AG10803 (cell line): ENCODE data around the gene GTF3C1.

ENCODE experiments used
- DNase-seq: peaks from one replicate; pipeline ENCODE4 v3.0.0; 2010; ENCODE audit warnings: low read depth
- H3K4me3 ChIP-seq: 2 replicates; pipeline ENCODE4 v1.5.1; 2011; ENCODE audit warnings: mild to moderate bottlenecking, low read length, control low read depth
- TF ChIP-seq, protein P1 (sequence below): conservative IDR thresholded peaks from 2 replicates; pipeline ENCODE4 v1.5.1; 2011; ENCODE audit warnings: mild to moderate bottlenecking, low read length, control low read depth, inconsistent platforms

The GTF3C1 gene

DNA sequence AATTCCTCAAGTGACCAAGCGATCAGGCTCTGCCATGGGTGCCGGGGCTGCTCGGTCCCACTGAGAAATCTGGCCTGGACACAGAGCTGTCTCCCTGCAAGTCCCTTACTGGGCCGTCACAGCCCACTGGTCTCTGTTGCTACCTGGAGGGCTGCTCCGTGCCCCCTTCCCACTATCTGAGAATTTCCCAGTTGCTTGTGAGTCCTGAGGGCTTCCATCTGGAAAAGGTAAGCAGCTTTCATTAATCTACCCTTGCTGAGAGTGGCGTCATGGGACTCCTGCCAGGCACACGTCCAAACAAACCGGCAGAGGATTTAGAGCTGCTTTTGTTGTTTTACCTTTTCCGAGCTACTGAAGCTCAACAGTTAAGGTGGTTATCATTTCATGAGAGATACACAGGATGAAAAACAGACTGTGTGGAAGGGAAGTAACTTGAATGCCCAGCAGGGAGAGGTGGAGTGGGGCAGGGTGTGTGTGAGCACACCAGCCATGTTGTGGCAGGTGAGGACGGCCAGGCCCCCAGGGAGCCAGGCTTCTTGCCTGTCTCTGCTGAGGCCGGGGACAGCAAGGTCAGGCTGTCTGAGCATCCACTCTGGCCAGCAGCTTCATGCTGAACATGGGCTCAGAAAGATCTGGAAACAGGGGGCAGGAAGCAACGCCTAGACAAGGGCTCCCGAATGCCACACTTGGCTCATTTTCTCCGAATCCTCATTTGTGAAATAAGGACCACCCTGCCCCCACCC, 50.6 kb downstream of the GTF3C1 start:
- no peak for DNase-seq
- TF ChIP-seq, protein P1, sequence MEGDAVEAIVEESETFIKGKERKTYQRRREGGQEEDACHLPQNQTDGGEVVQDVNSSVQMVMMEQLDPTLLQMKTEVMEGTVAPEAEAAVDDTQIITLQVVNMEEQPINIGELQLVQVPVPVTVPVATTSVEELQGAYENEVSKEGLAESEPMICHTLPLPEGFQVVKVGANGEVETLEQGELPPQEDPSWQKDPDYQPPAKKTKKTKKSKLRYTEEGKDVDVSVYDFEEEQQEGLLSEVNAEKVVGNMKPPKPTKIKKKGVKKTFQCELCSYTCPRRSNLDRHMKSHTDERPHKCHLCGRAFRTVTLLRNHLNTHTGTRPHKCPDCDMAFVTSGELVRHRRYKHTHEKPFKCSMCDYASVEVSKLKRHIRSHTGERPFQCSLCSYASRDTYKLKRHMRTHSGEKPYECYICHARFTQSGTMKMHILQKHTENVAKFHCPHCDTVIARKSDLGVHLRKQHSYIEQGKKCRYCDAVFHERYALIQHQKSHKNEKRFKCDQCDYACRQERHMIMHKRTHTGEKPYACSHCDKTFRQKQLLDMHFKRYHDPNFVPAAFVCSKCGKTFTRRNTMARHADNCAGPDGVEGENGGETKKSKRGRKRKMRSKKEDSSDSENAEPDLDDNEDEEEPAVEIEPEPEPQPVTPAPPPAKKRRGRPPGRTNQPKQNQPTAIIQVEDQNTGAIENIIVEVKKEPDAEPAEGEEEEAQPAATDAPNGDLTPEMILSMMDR: no peak
- no peak overlapping the region for H3K4me3 ChIP-seq

DNA sequence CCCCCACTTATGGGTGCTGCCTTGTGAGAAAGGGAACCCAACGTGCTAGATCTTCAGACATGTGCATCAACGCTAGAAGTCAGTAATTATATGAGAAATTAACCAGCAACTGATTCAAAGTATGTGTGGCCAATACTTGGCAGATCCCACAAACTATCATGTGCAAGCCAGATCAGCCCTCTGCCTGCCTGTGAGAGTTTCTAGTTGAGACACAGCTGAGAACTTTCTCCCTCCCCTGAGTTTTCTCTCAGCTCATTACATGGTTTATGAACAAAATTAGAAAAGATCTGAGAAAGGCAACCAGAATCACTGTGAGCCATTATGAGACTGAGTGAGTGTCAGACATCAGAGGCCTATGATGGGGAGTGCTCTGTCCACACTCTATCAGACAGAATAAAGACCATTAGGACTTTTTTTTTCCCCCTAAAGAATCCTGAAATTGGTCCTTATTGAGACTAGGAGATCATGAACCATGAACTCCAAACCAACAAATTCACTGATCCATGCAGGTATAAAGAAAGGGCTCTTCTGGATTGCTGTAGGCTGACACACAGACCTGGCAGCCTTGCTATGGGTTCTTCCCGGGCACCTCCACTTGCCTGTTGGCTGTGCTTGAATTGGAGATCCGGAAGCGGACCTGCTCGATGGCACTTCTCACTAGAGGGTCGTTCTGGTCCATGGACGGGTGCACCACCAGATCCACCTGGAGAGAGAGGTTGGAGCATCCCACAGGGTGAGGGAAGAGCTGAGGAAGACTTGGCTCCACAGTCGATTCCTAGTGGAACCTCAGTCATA, 51.5 kb downstream of the GTF3C1 start:
- TF ChIP-seq, protein P1: no peak
- DNase-seq: peak; percentile 31
- H3K4me3 ChIP-seq: no peak overlapping the region

DNA sequence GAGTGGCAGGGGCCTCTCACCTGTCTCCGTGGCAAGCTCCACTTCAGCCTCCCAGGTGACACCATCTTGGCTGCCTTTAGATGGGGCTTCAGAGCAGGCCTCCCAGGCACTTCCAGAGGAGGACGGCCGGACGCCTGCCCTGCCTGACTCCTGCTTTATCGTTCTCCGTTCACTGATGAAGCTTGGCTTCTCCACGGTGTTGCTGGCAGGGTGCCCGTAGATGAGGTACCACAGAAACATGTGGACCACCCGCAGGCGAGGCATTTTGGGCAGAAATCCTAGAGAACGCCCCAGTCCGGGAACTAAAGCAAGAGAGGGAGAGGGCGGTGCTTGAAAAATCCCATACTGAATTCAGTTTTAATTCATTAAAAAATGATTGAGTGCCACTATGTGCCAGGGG, 54.5 kb downstream of the GTF3C1 start:
- TF ChIP-seq, protein P1: no peak
- DNase-seq: peak; percentile 80
- no peak overlapping the region for H3K4me3 ChIP-seq

GRCh38 chr16:27492588-27492979, 57.1 kb downstream of the GTF3C1 start:
- H3K4me3 ChIP-seq: no peak overlapping the region
- TF ChIP-seq, protein P1: no peak
- DNase-seq: no peak

- no peak for DNase-seq
- TF ChIP-seq, protein P1: no peak
Measured at GRCh38 chr16:27491894-27492587, 57.7 kb downstream of the GTF3C1 start.

GRCh38 chr16:27489906-27490305, 59.8 kb downstream of the GTF3C1 start:
- TF ChIP-seq, protein P1: no peak
- DNase-seq: no peak
- H3K4me3 ChIP-seq: no peak overlapping the region

More at GRCh38 chr16:27491894-27492587, 57.7 kb downstream of the GTF3C1 start:
- no peak overlapping the region for H3K4me3 ChIP-seq
